Measurements from ENCODE around the gene CHST12. TPM values are rescaled to one million over a fixed set of nuclear protein-coding genes. Genes with fewer than 3 reads are reported as not detected.

CHST12 gene
- total and polyA plus RNA-seq, 10 of the 15 experiments (the other 5 are each of a cell fraction or from before 2014, with no cell fraction given) = 0.05 to 14.2 (median 3.3) TPM

DNA sequence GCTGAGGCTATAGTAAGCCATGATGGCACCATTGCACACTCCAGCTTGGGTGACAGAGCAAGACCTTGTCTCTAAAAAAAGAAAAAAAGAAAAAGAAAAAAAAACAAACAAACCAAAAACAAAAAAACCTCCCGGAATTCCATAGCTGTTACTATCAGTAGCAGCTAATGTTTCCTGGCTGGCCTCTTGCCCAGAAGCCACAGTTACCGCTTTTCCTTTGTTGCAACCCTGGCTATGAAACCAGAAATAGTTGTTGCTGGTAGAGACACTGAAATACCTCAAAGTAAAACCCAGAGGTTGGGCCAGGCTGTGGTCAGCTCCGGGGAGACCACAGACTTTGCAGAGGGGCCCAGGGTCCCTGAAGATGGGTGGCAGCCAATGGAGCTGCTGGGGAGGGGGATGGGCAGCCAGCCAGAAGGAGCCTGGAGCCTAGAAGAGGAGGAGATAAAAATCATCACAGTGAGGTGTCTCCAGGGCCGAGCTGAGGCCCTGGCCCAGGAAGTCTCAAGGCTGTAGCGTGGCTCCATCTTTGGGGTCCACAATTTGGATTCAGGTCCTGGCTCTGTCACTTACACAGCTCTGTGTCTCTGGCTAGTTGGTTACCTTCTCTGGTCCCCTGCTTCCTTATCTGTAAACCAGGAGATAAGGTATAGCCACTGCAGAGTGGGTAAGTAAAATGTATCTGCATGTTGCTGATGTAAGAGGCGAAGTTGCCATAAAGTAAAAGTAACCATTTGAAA, 3.4 kb upstream of the CHST12 start:
- in situ Hi-C loops (cut with MboI) = no loop called here
- CTCF ChIA-PET = interaction anchor here (0.6 to 1.4 kb wide), 6 partner anchors 9 to 69 kb away, joined by 3 to 7 read pairs (median 3); no protein-coding TSS in a partner anchor
- DNase-seq (ENCODE audit: low read depth, low spot score) (no peak), ATAC-seq (peak; percentile 52), FAIRE-seq (no peak)
- Histone ChIP-seq H3K9ac (ENCODE audit: control insufficient read depth, insufficient read depth, low read length) (0 out of 2 replicates have a peak overlapping the region, but pooled peaks have one; percentile 16), H3K36me3 (ENCODE audit: control insufficient read depth in 2 of 2, insufficient read depth in 2 of 2, low read length in 1 of 2) (no peaks in the 10 kb centered on the region), H3K27me3 (replicated peaks in 1 of 2; ENCODE audit: control insufficient read depth in 2 of 2, insufficient read depth in 2 of 2, low read length in 1 of 2) (no peaks in the 10 kb centered on the region), H3K9me3 (replicated peaks; ENCODE audit: control insufficient read depth, insufficient read depth, low read length) (no peaks in the 10 kb centered on the region), H3K4me2 (ENCODE audit: control insufficient read depth, insufficient read depth) (peak overlapping the region; percentile 84), H3K79me2 (ENCODE audit: control insufficient read depth, insufficient read depth, low read length) (peaks cover 15% of the 10 kb centered on the region), H2AFZ (ENCODE audit: control insufficient read depth, low read depth, low read length) (peak overlapping the region; percentile 59), H3K4me3 (0 out of 2 replicates have a peak overlapping the region, but pooled peaks have one; percentile 20), H3K4me1 (ENCODE audit: control insufficient read depth, insufficient read depth, low read length) (peaks cover 17% of the 10 kb centered on the region), H4K20me1 (ENCODE audit: control insufficient read depth, insufficient read depth) (no peaks in the 10 kb centered on the region), H3K27ac (ENCODE audit: control insufficient read depth, insufficient read depth) (peak overlapping the region; percentile 33)
- no TSS peak for BruUV-seq (replicated peaks)
- RAD21 ChIA-PET (ENCODE audit: unreplicated experiment) = no interaction called here
- SMC1A ChIA-PET (ENCODE audit: uncharacterized antibody, unreplicated experiment) = interaction anchor here (1.1 to 2.3 kb wide), 5 partner anchors 13 to 100 kb away, joined by 3 to 15 read pairs (median 6); no protein-coding TSS in a partner anchor
- intact Hi-C loops (cut with micrococcal nuclease; ENCODE audit: unreplicated experiment) = no loop called here
- 54% methylated on average over 6 of the region's 6 CpGs for WGBS (ENCODE audit: insufficient coverage, insufficient replicate concordance, low lambda C conversion rate, missing lambda C conversion rate)
- POLR2A ChIA-PET = interaction anchor here (0.5 to 1.4 kb wide), 2 partner anchors 14 to 113 kb away, joined by 4 to 5 read pairs; no protein-coding TSS in a partner anchor
- TF ChIP-seq ZNF217 (IDR thresholded peaks at IDR 0.05) (no peak), SMAD1 (IDR thresholded peaks at IDR 0.05; ENCODE audit: low read depth, partially characterized antibody) (no peak), SMARCA5 (IDR thresholded peaks at IDR 0.05) (peak; percentile 68; the same call in 1 of the 2 replicates), IKZF2 (IDR thresholded peaks at IDR 0.05) (peak; percentile 71 to 78), RUNX3 (IDR thresholded peaks at IDR 0.05; ENCODE audit: low read length) (peak; percentile 89), HDGF (IDR thresholded peaks at IDR 0.05) (0 out of 2 replicates have a peak, but pooled peaks have one; percentile 11), MEF2B (IDR thresholded peaks at IDR 0.05; ENCODE audit: partially characterized antibody, poor library complexity, severe bottlenecking) (peak; percentile 32), IKZF1 (conservative IDR thresholded peaks at IDR 0.05) (peak; percentile 70), PAX5 (IDR thresholded peaks at IDR 0.05; ENCODE audit: borderline replicate concordance, low read depth, low read length) (0 out of 2 replicates have a peak, but pooled peaks have one; percentile 22), DPF2 (IDR thresholded peaks at IDR 0.05) (0 out of 2 replicates have a peak, but pooled peaks have one; percentile 18), NFIC (IDR thresholded peaks at IDR 0.05; ENCODE audit: low read depth, low read length) (peak; percentile 63), EED (IDR thresholded peaks at IDR 0.05; ENCODE audit: low read depth) (peak; percentile 53), NBN (IDR thresholded peaks at IDR 0.05) (0 out of 2 replicates have a peak, but pooled peaks have one; percentile 33), SP1 (IDR thresholded peaks at IDR 0.05; ENCODE audit: low read depth, low read length) (peak; percentile 55), CBFB (IDR thresholded peaks at IDR 0.05; ENCODE audit: low read depth) (no peak), POU2F2 (IDR thresholded peaks at IDR 0.05; ENCODE audit: borderline replicate concordance, low read depth, low read length) (peak; percentile 26; the same call in 1 of the 3 replicates), NR2F1 (conservative IDR thresholded peaks at IDR 0.05) (0 out of 2 replicates have a peak, but pooled peaks have one; percentile 23), MEF2A (IDR thresholded peaks at IDR 0.05; ENCODE audit: insufficient read depth, low read depth, low read length) (0 out of 2 replicates have a peak, but pooled peaks have one; percentile 34)
- TF ChIP-seq, protein P1, sequence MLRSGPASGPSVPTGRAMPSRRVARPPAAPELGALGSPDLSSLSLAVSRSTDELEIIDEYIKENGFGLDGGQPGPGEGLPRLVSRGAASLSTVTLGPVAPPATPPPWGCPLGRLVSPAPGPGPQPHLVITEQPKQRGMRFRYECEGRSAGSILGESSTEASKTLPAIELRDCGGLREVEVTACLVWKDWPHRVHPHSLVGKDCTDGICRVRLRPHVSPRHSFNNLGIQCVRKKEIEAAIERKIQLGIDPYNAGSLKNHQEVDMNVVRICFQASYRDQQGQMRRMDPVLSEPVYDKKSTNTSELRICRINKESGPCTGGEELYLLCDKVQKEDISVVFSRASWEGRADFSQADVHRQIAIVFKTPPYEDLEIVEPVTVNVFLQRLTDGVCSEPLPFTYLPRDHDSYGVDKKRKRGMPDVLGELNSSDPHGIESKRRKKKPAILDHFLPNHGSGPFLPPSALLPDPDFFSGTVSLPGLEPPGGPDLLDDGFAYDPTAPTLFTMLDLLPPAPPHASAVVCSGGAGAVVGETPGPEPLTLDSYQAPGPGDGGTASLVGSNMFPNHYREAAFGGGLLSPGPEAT (IDR thresholded peaks at IDR 0.05; ENCODE audit: low read depth) = peak; percentile 49; the same call in 1 of the 2 replicates
- TF ChIP-seq, protein P2, sequence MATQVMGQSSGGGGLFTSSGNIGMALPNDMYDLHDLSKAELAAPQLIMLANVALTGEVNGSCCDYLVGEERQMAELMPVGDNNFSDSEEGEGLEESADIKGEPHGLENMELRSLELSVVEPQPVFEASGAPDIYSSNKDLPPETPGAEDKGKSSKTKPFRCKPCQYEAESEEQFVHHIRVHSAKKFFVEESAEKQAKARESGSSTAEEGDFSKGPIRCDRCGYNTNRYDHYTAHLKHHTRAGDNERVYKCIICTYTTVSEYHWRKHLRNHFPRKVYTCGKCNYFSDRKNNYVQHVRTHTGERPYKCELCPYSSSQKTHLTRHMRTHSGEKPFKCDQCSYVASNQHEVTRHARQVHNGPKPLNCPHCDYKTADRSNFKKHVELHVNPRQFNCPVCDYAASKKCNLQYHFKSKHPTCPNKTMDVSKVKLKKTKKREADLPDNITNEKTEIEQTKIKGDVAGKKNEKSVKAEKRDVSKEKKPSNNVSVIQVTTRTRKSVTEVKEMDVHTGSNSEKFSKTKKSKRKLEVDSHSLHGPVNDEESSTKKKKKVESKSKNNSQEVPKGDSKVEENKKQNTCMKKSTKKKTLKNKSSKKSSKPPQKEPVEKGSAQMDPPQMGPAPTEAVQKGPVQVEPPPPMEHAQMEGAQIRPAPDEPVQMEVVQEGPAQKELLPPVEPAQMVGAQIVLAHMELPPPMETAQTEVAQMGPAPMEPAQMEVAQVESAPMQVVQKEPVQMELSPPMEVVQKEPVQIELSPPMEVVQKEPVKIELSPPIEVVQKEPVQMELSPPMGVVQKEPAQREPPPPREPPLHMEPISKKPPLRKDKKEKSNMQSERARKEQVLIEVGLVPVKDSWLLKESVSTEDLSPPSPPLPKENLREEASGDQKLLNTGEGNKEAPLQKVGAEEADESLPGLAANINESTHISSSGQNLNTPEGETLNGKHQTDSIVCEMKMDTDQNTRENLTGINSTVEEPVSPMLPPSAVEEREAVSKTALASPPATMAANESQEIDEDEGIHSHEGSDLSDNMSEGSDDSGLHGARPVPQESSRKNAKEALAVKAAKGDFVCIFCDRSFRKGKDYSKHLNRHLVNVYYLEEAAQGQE (IDR thresholded peaks at IDR 0.05; ENCODE audit: low read depth, low read length) = no peak

All from GM12878 (cell line).